ENCODE data around the gene SIRPA. TPM values are rescaled to one million over a fixed set of nuclear protein-coding genes. Genes with fewer than 3 reads are reported as not detected.

Gene SIRPA
- total and polyA plus RNA-seq, 10 of the 15 experiments (the other 5 are each of a cell fraction or from before 2014, with no cell fraction given) = 1.7 to 13.2 (median 5.0) TPM

DNA sequence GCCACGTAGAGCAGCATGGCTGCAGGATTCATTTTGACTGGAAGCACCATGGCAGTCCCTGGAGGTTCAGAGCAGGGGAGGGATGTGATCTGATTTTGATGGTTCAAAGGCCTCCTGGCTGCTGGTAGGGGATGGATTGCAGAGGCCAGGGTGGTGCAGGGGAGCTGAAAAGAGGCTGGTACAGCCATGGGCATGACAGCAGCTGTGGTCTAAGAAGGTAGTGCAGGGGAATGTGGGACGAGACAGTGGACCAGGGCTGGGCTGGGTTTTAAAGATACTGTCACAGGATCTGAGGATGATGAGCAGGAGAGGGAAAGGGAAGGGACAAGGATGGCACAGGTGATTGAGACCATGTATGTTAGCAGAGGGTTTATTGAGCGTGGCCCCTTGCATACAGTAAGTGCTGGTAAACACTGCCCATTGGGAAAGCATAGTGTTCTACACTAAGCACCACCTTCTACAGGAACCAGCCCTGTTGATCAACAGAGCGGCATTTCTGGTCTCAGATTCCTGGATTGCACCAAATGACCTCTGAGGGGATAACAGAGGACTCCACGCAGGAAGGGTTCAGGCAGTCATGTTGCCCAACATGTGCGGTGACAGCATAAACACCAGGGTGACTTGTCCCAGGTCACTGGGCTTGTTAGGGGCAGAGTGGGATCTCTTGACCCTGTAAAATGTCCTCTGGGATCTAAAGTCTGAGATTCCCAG, 14.5 kb upstream of the SIRPA start:
- ChIA-PET RAD21 (ENCODE audit: unreplicated experiment) (no interaction called here), POLR2A (no interaction called here), CTCF (no interaction called here), SMC1A (ENCODE audit: uncharacterized antibody, unreplicated experiment) (no interaction called here)
- H3K4me2 ChIP-seq (ENCODE audit: control insufficient read depth, insufficient read depth) = no peak overlapping the region
- no peak overlapping the region for H2AFZ ChIP-seq (ENCODE audit: control insufficient read depth, low read depth, low read length)
- no peak overlapping the region for H3K27ac ChIP-seq (ENCODE audit: control insufficient read depth, insufficient read depth)
- H3K36me3 ChIP-seq (ENCODE audit: control insufficient read depth in 2 of 2, insufficient read depth in 2 of 2, low read length in 1 of 2) = no peaks in the 10 kb centered on the region
- no peak overlapping the region for H3K9ac ChIP-seq (ENCODE audit: control insufficient read depth, insufficient read depth, low read length)
- H3K79me2 ChIP-seq (ENCODE audit: control insufficient read depth, insufficient read depth, low read length) = no peaks in the 10 kb centered on the region
- in situ Hi-C loops (cut with MboI) (no loop called here), intact Hi-C loops (cut with micrococcal nuclease; ENCODE audit: unreplicated experiment) (no loop called here)
- no TSS peak for BruUV-seq (replicated peaks)
- no peak for ATAC-seq
- no peaks in the 10 kb centered on the region for H3K27me3 ChIP-seq (replicated peaks in 1 of 2; ENCODE audit: control insufficient read depth in 2 of 2, insufficient read depth in 2 of 2, low read length in 1 of 2)
- no peaks in the 10 kb centered on the region for H3K9me3 ChIP-seq (replicated peaks; ENCODE audit: control insufficient read depth, insufficient read depth, low read length)
- no peak overlapping the region for H3K4me3 ChIP-seq
- DNase-seq (ENCODE audit: low read depth, low spot score) = no peak
- FAIRE-seq = no peak
- peaks cover 5% of the 10 kb centered on the region; the same call in 1 of the 2 replicates for H3K4me1 ChIP-seq (ENCODE audit: control insufficient read depth, insufficient read depth, low read length)
- WGBS (ENCODE audit: insufficient coverage, insufficient replicate concordance, low lambda C conversion rate, missing lambda C conversion rate) = 18% methylated on average over 6 of the region's 6 CpGs
- no peaks in the 10 kb centered on the region for H4K20me1 ChIP-seq (ENCODE audit: control insufficient read depth, insufficient read depth)
- TF ChIP-seq RAD21 (IDR thresholded peaks at IDR 0.05; ENCODE audit: insufficient read depth, low read depth, low read length) (no peak), NRF1 (conservative IDR thresholded peaks at IDR 0.05; ENCODE audit: low read depth, low read length) (no peak), ZNF384 (IDR thresholded peaks at IDR 0.05; ENCODE audit: borderline replicate concordance, low read depth, low read length) (no peak), HDAC2 (IDR thresholded peaks at IDR 0.05) (no peak), FOS (IDR thresholded peaks at IDR 0.05; ENCODE audit: borderline replicate concordance, extremely low read depth, insufficient read length) (no peak), KLF5 (IDR thresholded peaks at IDR 0.05; ENCODE audit: partially characterized antibody) (no peak), TCF7 (IDR thresholded peaks at IDR 0.05; ENCODE audit: borderline replicate concordance) (no peak), IRF4 (IDR thresholded peaks at IDR 0.05; ENCODE audit: low read depth, low read length) (no peak), ZNF207 (IDR thresholded peaks at IDR 0.05; ENCODE audit: borderline replicate concordance) (no peak), NR2F1 (conservative IDR thresholded peaks at IDR 0.05) (no peak), BCL11A (IDR thresholded peaks at IDR 0.05; ENCODE audit: low read depth, low read length) (no peak)
- TF ChIP-seq, protein P1, sequence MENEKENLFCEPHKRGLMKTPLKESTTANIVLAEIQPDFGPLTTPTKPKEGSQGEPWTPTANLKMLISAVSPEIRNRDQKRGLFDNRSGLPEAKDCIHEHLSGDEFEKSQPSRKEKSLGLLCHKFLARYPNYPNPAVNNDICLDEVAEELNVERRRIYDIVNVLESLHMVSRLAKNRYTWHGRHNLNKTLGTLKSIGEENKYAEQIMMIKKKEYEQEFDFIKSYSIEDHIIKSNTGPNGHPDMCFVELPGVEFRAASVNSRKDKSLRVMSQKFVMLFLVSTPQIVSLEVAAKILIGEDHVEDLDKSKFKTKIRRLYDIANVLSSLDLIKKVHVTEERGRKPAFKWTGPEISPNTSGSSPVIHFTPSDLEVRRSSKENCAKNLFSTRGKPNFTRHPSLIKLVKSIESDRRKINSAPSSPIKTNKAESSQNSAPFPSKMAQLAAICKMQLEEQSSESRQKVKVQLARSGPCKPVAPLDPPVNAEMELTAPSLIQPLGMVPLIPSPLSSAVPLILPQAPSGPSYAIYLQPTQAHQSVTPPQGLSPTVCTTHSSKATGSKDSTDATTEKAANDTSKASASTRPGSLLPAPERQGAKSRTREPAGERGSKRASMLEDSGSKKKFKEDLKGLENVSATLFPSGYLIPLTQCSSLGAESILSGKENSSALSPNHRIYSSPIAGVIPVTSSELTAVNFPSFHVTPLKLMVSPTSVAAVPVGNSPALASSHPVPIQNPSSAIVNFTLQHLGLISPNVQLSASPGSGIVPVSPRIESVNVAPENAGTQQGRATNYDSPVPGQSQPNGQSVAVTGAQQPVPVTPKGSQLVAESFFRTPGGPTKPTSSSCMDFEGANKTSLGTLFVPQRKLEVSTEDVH (IDR thresholded peaks at IDR 0.05; ENCODE audit: low read depth, partially characterized antibody) = no peak

All from GM12878 (cell line).